T follicular helper cell (primary cell): Measurements from ENCODE around the gene SMIM35.
A peak's percentile ranks its signal among the peaks of the same experiment; 100 is the strongest.

Experiments used
- DNase-seq: peaks from one replicate; pipeline ENCODE4 v3.0.0-alpha.2; 2020; ENCODE audit warnings: low read depth

SMIM35 gene

GRCh38 chr11:118057251-118058145 lies 29.3 kb downstream of the SMIM35 start:
- no peak for DNase-seq

GRCh38 chr11:118056806-118057205 lies 30.0 kb downstream of the SMIM35 start:
- no peak for DNase-seq

GRCh38 chr11:118055966-118056365 lies 30.8 kb downstream of the SMIM35 start:
- no peak for DNase-seq

GRCh38 chr11:118054712-118055640 lies 31.8 kb downstream of the SMIM35 start:
- DNase-seq, result no peak

GRCh38 chr11:118052581-118053206 lies 34.1 kb downstream of the SMIM35 start:
- DNase-seq, result no peak

GRCh38 chr11:118051611-118052461 lies 34.9 kb downstream of the SMIM35 start:
- peak; percentile 70 for DNase-seq

GRCh38 chr11:118051136-118051610 lies 35.6 kb downstream of the SMIM35 start:
- no peak for DNase-seq

- no peak for DNase-seq
Measured at GRCh38 chr11:118050208-118050891, 36.4 kb downstream of the SMIM35 start.

- no peak for DNase-seq
Measured at GRCh38 chr11:118049771-118050170, 37.0 kb downstream of the SMIM35 start.

- DNase-seq, result no peak
Measured at GRCh38 chr11:118048472-118049370, 38.0 kb downstream of the SMIM35 start.

- no peak for DNase-seq
Measured at GRCh38 chr11:118047749-118048148, 39.0 kb downstream of the SMIM35 start.

- DNase-seq, result no peak
Measured at GRCh38 chr11:118046964-118047700, 39.6 kb downstream of the SMIM35 start.

- DNase-seq, result peak; percentile 27
Measured at GRCh38 chr11:118046051-118046963, 40.5 kb downstream of the SMIM35 start.

GRCh38 chr11:118045191-118045590 lies 41.6 kb downstream of the SMIM35 start:
- no peak for DNase-seq

GRCh38 chr11:118042796-118043195 lies 44.0 kb downstream of the SMIM35 start:
- no peak for DNase-seq

GRCh38 chr11:118042141-118042540 lies 44.6 kb downstream of the SMIM35 start:
- no peak for DNase-seq

- no peak for DNase-seq
Measured at GRCh38 chr11:118033443-118033842, 53.3 kb downstream of the SMIM35 start.

- DNase-seq, result no peak
Measured at GRCh38 chr11:118028626-118029025, 58.1 kb downstream of the SMIM35 start.
